ENCODE data around the gene PGM5.
"Not testable (repeated sequence)": the region's sequence is repeated elsewhere in the genome, so short reads cannot be mapped to it uniquely, and the experiment has no call there.

PGM5 gene

DNA sequence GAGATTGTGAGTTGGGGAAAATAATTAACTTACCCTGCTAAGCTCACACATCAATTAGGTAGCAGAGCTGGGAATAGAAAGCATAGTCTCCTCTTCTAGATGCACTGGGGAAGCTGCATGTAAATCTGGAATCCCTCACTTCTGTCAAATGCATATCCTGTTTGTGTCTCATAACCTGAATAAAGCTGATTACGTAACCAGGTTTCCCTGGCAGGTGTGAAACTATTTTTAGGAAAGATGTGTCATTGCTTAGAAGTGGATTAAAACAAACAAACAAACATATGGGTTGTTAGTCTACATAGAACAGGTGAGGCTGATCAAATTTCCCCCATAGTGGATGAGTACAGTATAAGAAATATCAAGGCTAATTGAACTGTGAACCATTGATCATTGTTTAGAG, 27.5 kb downstream of the PGM5 start:
- DNase-seq: not testable (repeated sequence)

DNA sequence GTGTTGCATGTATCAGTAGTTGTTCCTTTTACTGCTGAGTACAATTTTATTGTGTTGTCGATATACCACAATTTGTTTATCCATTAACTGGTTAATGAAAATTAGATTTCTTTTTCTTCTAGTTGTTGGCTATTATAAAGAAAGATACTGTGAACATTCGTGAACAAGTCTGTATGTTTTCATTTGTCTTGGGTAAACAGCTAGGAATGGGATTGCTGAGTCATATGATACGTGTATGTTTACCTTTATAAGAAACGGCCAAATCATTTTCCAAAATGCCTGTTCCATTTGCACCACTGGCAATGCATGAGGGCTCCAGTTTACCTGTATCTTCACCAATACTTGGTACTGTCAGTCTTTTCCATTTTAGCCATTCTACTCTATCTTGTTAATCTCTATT, 33.1 kb downstream of the PGM5 start:
- not testable (repeated sequence) for DNase-seq

DNA sequence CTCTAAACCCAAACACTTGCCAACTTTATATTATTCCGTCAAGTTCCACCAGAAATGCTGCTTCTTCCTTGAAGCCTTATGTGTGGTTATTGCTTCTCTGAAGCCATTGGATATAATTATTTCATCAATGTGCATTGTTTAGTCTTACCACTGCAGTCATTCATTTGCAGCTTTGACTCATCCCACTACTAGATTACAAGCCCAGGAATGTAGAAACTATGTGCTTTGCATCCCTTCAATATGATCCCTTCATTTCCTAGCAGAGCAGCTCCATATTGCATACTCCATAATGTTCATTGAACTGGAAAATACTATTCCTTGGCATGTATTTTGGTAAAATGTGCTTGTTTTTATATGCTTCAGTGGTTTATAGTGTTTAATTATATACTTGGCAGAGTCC, 34.3 kb downstream of the PGM5 start:
- DNase-seq: not testable (repeated sequence)

- not testable (repeated sequence) for DNase-seq
Measured at GRCh38 chr9:68396411-68397094, 40.1 kb downstream of the PGM5 start.

- not testable (repeated sequence) for DNase-seq
Measured at GRCh38 chr9:68397095-68397423, 40.6 kb downstream of the PGM5 start.

DNA sequence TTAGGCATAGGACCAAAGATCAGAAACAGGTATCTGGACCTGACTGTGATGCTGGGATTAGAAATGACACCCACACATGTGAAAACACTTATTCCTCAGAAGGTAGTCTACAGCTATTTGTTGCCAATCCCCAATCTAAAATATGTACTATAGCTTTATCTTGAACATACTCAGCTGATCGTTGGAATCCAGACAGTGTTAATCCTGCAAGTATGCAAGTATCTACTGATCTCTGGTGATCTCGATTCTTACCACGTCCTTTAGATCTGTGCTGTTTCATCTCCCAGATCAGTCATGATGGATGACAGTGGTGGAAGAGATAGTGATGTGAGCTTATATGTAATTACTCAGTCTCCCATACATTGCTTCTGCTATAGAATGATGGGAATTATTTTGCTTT, 41.4 kb downstream of the PGM5 start:
- not testable (repeated sequence) for DNase-seq

- DNase-seq: not testable (repeated sequence)
Measured at GRCh38 chr9:68398324-68398723, 41.9 kb downstream of the PGM5 start.

GRCh38 chr9:68404421-68405185, 48.2 kb downstream of the PGM5 start:
- not testable (repeated sequence) for DNase-seq

- not testable (repeated sequence) for DNase-seq
Measured at GRCh38 chr9:68411865-68412264, 55.5 kb downstream of the PGM5 start.

DNA sequence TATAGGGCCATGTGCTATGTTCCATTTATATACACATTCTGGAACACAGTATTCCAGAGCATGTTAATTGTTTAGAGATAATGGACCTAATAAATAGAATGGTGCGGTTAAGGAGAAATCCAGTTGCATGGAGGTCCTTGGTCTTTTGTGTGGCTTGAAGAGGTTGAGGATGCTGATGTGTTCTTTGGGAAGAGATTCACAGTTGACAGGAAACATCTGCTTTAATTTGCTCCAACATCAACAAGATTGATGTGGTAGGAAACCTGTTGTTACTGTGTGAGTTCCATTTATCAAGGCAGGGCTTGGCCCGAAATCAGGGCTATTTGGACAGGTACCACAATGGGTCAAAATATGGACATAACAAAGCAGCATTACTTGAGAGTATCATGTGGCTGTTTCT, 56.3 kb downstream of the PGM5 start:
- DNase-seq: not testable (repeated sequence)

DNA sequence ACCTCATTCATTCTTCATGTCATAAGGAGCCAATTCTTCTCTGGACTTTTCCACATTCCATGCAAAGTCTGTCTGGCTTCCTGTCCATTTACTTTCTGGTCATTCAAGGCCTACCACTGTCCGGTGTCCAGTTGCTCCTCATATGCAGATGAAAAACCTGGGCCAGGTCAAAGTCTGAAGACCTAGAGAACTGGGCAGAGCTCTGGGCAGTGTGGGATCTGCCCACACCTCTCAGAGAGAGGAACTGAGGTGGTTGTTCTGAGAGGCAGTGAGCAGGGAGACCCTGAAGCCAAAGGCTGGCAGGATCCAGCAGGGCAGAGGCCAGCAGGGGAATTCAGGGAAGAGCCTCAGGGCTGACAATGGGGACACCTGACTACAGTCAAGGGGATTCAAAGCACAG, 58.7 kb downstream of the PGM5 start:
- DNase-seq: not testable (repeated sequence)

DNA sequence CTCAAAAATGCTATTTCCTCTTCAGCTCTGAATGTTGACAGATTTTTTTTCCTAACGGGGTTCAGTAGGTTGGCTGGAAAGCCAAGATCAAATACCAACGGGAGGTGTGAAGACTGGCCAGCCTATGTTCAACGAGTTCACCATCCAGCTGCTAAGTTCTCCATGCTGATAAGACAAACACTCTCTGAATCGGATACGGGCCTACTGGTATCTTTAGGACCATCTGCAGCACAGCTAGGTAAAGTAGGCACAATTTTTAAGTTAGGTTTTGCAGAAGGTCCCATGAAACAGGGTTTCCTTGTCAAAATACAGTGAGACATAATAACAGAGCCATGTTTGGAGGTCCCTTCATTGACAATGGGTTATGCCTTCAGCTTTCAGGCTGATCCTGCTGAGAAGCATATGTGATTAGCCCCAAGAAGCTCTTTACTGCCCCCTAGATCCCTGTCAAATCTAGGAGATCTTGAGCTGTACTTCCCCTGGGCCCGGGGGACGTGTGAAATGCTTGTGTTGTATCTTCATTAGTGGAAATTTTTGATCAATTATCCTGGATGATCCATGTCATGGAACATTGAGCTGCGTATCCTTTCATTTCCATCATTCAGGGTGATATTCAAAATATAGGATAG, 60.6 kb downstream of the PGM5 start:
- no peak for DNase-seq

DNA sequence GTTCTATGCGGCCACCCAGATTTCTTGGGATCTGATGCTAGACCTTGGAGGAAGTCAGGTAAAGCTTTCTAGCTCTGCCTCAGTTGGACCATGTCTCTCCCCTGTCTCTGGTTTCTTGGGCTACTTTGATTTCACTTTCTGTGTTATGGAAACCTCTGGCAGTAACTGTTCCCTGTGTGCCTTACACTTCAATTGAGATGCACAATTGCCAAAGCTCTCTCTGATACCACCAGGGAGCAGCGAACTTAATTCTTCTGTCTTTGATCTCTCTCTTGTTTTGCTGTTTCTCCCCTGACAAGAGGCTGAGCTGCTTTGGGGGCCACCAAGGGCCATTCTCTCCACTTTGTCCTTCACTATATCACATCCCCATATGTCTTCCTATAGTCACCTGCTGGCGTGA, 61.4 kb downstream of the PGM5 start:
- DNase-seq: no peak

DNA sequence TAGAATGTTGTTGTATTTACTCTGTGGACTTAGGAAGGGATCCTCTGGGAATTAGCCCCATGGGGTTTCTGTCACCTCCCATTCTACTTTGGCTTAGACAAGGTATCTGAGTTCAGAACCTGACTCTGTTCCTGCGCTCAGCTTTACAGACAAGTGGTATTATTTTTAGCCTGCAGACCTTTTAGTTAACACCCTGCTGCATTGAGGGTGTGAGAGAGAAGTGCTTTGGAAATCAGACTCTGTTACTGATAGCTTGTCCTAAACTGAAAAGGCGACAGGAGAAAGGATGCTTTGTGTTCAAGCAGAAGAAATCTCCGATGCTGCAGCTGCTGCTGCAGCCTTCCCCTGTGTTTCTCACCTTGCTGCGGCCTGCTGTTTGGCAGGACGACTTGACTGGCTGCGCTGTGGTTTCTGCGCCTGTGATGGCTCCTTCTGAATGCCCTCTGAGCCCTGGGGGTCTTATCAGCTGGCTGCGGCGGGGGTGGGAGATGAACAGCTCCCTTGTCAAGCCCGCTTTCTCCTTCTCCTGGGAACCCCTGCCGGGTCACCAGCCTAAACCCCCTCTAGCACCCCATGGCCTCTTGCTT, 61.9 kb downstream of the PGM5 start:
- DNase-seq: no peak

- no peak for DNase-seq
Measured at GRCh38 chr9:68419901-68420300, 63.5 kb downstream of the PGM5 start.

- no peak for DNase-seq
Measured at GRCh38 chr9:68426755-68427154, 70.3 kb downstream of the PGM5 start.

DNA sequence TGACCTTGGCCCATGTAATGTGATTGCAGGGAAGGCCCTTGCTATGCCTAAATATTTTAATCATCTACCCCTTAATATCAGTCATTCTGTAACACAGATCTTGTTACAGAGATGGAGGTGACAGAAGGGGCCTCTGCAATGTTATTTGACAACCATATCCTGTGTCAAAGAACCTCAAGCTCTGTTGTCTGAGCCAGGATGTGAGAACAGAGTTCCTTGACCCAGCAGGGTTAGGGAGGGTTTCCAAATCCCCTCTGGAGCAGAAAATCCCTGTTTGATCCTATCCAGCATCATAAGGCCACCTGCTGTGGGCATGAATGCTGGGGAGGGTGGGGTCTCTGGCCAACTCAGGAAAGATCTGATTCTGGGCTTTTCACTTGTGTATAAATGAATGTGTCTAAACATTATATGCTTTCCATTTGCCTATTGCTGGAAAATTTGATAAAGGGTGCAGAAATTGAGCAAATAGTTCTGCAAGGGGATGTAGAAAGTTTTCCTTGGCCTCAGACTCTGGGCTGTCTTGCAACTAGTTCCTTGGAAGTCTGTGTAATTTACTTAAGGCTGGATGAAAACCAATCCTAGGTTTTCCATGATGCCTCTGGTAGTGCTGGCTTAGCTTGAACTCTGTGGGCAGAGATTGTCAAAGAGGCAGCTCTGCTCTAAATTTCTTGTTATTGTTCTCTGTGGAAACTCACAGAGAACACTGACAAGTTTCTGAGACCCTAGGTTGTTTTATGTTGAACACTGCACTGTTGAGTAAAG, 71.0 kb downstream of the PGM5 start:
- DNase-seq: no peak

DNA sequence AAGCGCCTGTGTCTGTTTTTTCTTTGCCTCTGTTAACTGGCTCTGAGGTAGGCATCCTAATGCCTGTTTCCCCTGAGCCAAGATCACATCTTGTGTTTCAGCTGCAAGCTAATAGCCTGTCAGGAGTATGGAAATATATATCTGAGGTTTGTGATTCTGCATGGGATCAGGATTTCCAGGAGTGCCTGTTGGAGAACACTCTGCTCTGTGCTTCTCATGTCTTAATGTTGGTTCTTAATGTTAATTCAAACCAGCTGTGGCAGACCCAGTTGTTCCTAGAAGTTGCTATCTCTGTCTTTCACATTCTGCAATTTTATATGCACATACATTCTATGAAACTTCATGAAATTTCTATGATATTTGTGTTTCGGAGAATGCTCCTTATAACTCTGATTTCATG, 72.1 kb downstream of the PGM5 start:
- DNase-seq: no peak

DNA sequence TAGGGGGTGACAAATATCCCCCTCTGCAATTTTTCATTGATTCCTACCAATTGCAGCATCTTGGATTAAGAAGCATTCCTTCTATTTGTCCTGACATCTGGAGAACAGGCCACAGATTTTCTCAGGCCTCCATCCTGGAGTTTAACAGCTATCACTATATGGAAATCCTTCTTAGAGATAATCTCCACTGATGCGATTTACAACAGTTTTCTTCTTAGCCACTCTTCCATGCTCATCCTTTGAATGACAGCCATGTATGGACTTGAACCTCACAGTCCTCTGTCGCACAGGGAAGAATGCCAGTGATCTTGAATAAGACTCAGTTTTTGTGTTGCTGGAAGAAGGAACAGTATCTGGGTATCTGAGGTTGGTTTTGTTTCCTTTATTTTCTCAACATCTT, 73.2 kb downstream of the PGM5 start:
- DNase-seq: no peak

GRCh38 chr9:68431307-68431706, 74.9 kb downstream of the PGM5 start:
- DNase-seq: no peak

DNA sequence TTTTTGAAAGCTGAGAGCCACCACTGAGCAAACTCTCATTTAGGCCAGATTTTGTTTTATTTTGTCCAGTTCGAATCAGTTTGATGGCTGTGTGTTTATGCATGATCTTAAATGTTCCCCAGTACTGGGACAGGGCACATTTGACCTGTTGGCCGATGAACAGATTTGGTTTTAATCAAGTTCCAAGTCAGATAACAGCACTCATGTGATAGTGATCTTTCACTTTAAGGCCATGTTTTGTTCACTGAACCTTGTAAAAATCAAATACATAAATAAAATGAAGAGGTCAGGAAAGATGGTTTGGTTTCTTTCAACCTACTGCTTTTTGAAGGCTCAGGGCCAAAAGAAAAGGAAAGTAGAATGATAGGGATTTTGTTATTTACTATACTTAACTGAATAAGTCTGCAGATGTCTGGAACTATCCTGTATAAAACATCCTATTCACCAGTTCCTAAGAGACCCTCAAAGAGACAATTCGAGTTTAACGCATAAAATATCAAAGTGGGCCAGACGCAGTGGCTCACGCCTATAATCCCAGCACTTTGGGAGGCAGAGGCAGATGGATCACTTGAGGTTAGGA, 77.2 kb downstream of the PGM5 start:
- no peak for DNase-seq

GRCh38 chr9:68437785-68438184, 81.4 kb downstream of the PGM5 start:
- DNase-seq: no peak

DNA sequence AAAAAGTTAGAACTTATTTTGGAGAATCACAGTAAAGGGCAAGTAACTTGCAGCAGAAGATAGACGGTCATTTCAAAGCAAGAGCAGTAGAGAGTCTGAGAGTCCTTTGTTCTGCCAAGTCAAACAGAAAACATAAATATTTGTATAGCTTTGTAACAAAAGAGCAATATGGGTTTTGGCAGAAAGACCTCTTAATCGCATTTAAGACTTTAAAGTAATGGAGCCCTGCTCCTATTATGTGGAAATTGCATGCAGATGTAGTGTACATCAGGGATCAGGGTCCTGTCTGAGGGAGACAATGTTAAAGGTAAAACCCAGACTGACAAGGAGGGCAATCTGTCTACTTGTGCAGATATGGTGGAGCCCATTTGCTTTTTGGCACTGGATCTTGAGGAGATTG, 87.2 kb downstream of the PGM5 start:
- DNase-seq: no peak

Measured in NCI-H526 treated with DMSO at 0.1 percent for 48 hours (cell line).